Activated T-cell treated with anti-CD3 and anti-CD28 coated beads, Interleukin-2, amount 50 U/mL, for 1 hour (primary cell): ENCODE results near the gene FKBP11.

Experiments used
- DNase-seq: peaks from one replicate; pipeline ENCODE4 v3.0.0-alpha.2; 2020

Gene FKBP11

DNA sequence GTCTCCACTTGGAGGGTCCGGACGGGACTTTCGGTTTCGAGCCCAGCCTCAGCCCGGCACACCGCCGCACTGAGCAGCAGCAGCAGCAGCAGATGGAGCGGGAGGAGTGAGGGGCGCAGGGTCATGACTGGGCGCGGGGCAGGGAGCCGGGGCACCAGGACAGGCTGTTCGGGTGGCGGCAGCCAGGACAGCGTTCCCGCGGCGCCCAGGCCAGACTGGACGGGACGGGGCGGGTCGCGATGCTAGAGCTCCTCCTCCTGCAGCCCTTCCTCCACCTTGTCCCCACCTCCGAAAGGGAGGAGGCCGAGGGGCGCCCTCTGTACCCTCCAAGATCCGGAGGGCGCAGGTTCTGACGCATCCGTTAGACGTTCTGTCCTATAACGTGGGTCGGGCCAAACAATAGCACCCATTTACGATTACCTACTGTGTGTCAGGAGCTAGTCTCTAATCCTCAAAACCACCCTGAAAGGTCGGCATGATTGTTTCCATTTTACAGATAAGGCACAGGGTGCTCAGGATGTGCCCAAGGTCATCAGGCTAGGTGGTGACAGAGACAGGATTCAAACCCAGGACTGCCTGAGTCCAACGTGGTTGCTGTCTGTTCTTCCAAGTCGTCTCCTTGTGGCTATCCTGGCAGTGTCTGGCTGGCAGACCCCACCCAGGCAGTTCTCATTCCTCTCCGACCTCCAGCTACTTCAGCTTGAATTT is at the start of gene FKBP11:
Gene FKBP11 (minus strand): TSS at position 189 of the 708 bp plus-strand sequence. CDS start 64 bp downstream, at position 125.
- peak; percentile 78 for DNase-seq

DNA sequence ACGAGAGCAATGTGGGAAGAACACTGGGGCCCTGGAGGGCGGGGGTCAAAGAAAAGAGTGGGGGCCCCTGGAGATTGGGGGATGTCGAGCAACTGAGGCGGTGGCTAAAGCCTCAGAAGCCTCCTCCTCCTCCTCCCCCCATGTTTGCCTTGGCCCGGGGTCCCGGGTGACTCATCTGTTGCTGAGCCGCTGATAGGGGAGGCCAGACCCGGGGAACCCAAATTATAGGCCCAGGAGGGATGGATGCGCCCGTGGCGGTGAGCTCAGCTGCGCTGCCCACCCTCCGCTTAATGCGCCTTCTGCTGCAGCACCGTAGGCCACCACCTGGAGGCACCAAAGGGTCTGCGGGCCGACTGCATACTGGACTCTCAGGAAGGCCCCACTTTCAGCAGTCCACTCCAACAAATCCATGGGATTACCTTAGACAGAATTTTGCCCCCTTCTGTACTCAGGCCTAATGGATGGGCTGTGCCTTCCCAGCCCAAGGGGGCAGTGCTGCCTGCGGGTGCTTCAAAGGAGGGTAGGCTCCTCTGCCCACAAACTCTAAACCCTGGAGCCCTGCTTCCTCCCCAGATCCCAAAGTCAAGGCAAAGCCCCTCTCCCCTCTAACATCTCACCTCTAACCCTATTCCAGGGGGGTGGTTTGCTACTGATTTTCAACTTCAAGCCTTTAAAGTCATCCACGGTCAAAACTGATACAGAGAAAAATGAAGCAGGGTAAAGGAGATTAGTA is 48.8 kb upstream of the FKBP11 start:
- peak; percentile 55 for DNase-seq

DNA sequence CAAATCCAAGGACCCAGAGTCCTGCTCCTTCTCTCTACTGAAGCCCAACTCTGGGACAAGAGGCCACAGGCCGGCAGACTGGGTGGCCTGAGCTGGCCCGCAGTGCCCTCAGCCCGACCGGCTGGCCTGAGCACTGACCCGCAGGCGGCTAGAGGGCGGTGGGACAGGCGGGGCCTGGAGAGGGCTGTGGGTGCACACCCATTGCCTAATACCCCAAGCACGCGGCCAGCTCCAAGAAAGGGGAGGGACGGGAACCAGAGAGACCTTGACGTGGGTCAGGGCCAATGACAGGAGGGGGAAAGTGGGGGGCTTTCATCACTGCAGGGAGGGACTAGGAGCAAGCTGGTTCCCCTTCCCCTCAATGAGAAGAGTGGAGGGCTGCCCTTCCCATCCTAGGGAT is 48.2 kb upstream of the FKBP11 start:
- no peak for DNase-seq

DNA sequence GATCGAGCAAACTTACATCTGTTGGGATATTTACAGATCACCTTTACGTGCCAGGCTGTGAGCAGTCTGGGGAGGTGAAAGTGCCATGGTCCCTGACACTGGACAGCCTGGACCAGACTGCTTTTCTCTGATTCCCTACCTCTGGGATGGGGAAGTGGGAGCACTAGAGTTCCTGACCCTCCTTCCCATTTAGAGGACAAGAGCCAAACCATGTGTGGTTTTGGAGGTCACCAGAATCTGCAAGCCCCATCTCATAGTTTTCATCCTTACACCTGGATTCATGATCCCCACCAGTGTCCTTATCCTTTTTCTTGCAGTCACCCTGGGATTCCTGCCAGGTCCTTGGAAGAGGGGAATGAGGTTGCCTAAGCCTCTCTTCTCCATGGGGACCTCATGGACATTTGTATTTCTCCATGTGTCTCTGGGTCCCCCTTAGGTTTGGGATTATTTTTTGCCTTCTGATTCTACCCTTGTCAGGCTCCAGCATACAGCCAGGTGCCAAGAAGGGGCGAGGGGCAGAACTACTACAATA is 47.7 kb upstream of the FKBP11 start:
- DNase-seq = no peak

DNA sequence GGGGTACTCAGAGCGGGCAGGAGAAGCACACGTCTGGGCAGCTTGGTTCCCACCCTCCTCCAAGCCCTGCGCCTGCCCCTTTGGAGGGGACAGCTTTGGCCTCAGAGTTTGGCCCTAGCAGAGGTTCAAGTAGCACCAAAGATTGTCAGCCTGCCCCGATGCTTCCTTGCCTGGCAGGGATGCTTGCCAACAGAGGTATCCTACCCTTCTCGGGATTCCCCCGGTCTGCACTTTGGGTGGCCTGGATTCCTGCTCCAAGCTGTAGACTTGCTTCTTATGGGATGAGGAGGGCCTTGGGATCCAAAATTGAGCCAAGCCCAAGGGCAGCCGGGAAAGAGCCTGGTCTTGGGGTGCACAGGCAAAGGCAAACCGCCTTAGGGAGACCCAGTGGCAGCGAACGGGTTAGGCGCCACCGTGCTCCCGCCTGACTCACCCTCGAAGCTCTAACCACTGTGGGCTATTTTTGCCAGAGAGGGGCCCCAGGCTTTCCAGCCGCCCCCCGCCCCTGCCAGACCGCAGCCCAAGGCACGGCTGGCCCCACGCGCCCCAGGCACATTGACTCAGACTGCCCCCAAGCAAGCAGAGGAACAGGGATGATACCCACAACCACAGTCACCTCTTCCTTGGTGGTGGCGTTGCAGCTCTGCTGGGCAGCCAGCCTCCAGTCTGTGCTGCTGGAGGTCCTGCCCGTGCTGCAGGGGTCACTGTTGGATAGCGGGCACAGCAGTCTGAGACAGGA is 47.1 kb upstream of the FKBP11 start:
- peak; percentile 36 for DNase-seq

DNA sequence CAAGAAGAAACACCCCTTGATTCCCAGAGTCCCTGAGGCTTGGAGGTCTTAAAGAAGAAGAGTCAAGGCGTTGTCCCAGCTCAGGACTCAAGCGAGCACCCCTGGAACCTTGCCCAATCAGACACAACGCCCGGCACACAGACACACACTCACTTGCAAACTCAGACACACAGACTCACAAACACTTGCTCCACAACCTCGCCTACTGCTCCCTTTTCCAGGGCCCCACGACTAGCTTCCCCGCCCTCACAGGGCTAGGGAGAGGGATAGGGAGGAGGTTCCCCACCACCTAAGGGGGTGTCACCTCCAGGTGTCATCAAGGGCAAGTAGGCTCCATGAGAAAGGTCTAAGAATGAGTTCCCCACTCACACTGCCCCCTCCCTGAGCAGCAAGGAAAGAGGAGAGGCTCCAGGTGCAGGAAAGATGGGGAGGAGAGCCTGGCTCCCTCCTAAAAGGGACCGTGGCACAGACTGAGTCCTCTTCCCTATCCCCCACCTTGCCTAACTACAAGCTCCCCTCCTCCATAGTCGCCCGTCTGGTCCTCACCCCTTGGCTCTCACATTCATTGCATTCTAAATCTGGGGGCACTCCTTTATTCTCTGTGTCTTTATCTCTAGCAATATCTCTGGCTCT is 45.5 kb upstream of the FKBP11 start:
- no peak for DNase-seq

DNA sequence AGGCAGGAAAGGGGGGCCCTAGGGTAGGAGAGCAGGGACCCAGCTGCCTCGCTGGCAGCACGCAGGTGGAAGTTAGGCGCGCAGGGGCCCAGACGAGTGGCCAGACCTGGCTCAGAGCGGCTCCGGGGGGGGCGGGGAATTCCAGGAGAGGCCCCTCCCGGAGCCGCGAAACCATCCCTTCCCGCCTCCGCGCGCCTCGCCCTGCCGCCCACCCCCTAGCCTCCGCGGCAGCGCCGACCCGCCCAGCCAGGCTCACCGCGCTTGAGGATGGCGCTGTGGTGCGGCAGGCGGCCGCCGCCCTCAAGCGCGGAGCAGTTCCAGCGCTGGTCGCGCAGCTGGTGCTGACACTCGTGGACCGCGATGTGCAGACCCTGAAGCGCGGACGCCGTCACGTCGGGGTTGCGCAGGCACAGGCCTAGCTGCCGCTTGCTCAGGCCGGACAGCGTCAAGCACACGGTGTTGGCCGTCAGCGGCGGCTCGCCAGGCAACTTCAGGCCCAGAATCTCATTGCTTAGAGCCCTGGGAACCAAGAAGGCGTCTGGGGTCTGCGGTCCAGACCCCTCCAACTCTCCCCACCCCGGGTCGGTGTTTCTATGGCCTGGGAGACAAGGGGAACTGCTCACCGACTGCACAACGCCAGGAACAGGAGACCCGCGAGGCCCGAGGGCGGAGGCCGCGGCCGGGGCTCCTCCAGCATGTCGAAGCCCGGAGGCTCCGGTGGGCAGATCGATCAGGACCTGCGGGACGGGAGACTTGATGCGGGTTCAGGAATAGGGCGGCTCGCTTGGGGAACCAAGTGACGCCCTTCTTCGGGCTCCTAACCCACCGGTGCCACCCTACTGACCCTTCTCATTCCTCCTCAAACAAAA is 44.8 kb upstream of the FKBP11 start:
- DNase-seq = peak; percentile 61

DNA sequence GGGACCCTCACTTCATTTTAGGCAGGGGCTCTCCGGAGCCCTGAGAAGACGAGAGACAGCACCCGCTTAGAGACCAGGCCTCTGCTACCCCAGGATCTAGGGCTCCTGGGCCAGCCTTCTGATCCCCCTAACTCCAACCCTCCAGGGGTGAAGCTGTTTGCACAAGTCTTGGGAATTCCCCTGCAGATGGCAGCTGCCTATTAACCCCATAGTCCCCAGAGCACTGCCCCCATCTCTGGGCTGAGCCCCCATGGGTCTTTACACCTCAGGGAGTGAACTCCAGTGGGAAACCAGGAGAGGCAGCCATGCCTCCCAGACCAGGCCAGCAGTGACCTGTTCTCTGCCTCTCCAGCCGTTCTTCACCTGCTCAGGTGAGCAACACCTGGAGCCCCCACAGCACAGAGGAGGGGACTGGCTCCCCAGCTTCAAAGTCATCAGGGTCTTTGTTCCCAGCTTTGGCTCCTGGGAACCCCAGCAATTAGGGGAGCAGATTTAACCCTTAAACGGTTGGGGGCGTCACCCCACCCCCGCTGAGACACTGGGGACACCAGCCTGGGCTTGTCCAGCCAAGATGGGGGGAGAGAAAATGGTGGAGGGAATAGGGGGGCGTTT is 44.0 kb upstream of the FKBP11 start:
- no peak for DNase-seq

DNA sequence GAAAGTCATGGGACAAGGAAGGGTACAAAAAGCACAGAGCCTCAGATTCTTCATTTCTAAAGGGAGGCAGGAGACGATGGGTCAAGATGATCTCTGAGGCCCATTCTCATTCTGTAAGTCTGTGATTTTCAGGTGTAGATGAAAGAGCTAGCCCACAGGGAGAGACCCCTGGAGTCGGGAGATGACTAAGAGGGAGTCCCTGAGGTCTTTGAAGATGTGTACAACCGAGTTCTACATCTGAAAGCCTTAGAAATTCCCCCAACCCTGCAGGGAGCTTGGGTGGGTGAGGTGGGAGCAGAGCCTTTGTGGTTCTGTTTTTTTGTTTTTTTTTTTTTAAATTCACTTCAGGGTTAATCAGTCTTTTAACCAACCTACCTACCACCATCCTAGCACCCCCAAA is 43.2 kb upstream of the FKBP11 start:
- no peak for DNase-seq

DNA sequence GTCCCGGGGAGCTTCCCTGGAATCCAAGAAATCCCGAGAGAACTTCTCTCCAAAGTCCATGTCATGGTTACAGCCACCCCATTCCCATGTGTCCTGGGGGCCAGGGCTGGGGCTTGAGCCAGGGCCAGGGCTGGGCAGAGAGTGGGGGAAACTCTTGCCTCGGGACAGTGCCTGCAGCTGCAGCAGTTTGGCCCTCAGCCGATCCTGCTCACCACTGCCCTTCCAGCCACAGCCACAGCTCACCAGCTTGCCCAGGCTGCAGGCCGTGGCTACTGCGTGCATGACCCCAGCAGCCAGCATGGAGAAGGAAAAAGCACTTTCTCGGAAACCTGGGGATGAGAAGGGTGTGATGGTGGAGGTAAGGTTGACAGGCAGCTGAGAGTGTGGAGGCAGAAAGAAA is 42.7 kb upstream of the FKBP11 start:
- DNase-seq = no peak

DNA sequence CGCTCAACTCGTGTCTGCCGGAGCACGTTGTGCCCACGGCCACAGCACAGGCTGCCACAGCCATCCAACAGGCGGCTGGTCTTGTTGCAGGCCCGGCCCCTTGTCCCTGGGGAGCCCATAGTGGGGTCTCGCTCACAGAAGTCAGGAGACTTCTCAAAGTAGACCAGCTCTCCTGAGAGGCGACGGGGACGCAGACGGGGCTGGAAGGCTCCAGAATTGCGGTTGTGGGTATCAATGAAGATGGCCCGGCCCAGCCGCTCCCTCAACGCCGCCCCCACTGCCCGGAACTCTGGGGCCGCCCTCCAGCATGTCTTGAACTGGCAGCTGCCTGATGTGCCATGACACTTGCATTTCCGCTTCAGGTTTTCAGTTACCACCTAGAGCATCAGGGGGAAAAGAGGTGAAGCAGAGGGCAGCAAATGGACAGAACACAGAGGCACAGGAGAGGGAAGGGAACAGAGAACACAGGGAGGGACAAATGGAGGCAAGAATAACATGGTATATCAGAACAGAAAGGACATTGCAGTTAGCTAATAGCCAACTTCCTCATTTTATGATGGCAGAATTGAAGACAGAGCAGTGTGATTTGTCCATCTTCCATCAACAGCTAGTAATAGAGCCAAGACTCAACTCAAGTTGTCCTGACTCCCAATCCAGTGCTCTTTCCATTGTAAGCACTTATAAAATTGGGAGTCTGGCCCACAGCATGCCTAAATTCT is 41.0 kb upstream of the FKBP11 start:
- no peak for DNase-seq

DNA sequence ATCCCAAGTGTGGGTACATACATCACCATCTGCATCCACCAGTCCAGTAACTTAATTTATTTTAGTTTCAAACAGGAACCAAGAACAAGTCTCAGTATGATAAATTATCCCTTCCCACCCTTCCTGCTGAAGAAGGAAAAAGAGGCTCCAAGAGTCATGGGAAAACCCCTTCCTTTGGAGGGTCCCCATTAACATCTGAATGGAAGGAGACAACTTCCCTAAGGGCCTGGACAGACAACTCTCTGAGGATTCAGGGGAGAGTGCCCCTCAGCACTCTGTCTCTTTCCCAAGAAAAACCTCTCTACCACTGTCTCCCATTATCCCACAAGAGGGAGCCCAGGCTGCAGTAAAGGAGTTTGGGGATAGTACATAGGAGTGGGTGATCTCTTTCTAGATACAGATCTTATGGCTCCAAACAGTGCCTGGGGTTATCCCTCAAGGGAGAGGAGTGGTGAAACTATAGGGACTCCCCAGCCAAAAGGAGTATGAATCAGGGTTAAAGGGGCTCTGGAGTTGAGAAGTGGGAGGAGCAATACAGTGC is 40.1 kb upstream of the FKBP11 start:
- DNase-seq = no peak

DNA sequence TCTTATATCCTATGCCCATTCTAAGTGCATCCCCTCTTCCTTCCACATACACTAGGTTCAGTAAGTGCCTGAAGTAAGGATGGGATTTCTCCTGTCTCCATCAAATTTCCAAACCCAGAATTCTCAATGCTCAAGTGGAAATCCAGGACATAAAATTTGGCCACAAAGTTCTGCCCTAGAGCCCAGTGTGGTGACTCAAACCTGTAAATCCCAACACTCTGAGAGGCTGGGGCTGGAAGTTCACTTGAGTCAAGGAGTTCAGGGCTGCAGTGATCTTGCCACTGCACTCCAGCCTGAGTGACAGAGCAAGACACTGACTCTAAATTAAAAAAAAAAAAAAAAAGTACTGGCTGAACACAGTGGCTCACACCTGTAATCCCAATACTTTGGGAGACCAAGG is 36.5 kb upstream of the FKBP11 start:
- DNase-seq = no peak

DNA sequence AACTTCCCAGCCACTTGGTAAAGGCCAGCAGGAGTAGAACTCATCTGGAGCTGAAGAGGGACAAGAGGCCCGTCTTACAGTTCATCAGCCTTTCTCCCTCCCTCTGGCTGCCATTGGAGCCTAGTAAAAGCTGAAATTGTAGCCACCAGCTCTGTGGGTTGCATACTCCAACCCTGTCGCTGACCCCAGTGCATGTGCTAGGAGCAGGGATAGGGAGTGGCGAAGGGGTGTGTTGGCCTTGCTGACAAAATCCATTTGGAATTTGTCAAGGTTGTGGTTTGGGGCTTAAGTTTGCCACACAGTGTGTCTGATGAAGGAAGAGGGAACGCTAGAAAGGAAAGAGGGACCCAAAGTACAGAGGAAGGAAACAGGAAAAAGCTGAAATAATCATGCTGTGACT is 36.0 kb upstream of the FKBP11 start:
- no peak for DNase-seq

DNA sequence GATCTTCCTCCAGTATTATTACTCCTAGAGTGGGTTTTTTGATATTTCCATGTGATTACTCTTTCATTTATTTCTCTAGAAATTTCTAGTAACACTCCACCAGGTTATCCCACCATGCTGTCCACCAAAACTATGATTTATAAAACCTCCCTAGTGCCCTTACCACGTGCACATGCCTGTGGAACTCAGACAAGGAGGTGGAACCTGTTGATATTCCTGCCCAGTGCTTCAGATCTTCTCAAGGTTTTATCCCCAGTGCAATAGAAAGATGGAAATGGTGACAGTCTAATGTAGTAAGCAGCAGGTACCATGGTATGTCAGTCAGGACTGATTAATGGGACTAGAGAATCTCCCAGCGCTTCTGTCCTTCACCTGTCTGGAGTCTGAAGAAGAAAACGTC is 35.5 kb upstream of the FKBP11 start:
- no peak for DNase-seq

DNA sequence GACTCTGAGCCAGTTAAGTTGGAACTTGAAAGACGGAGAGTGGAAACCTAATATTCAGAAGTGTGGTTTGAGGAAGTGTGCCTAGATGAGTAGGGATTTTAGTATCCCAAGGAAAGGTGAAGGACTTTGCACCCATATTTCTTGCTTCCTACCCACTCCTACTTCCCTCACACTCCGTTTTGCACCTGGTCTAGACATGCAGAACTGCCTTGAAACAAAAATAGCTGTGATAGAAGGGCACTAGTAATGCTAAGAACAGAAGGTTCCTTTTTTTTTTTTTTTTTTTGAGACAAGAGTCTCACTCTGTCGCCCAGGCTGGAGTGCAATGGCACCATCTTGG is 32.7 kb upstream of the FKBP11 start:
- no peak for DNase-seq

DNA sequence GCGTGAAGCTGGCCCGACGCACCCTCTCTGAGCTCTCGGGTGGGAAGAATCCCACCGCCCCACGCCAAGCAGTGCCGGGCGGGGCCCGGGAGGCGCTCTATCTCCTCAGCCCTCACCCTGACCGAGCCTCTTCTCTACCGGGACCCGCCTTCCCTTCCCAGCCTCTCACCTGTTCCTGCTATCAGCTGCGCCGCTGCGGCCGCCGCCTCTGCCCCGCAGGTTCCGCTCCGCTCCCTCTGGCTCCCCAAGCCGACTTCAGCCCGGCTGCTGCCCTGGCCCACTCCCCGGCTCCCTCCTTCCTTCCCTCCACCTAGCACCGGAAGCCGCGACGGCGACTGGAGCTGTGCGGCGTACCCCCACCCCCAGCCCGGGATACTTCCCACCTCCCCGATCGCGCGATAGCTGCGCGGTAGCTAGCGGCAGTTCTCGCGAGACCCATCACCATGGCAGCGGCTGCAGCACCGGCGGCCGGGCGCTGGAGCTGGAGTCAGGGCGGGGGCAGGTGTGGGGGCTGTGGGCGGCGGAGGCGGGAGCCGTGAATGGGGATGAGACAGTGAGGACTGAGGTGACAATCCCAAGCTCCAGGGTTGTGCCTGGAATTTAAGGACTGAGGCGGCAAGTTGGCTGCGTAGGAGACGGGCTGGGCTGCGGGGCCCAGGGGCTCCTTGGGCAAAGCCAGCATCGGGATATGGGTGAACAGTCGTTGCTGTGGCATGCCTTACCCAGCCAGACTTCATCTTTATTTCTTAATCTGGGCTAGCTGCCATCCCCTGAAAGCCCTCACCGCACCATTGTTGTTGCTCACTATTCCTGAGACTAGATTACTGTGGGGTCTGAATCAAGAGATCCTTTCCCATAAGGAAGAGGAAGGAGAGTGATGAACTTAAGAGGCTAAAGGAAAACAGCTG is 32.1 kb upstream of the FKBP11 start, which contains the start of gene ARF3:
Gene ARF3 (minus strand): TSS at position 347 of the 908 bp plus-strand sequence. CDS start 16,392 bp downstream, outside the sequence.
- peak; percentile 93 for DNase-seq

DNA sequence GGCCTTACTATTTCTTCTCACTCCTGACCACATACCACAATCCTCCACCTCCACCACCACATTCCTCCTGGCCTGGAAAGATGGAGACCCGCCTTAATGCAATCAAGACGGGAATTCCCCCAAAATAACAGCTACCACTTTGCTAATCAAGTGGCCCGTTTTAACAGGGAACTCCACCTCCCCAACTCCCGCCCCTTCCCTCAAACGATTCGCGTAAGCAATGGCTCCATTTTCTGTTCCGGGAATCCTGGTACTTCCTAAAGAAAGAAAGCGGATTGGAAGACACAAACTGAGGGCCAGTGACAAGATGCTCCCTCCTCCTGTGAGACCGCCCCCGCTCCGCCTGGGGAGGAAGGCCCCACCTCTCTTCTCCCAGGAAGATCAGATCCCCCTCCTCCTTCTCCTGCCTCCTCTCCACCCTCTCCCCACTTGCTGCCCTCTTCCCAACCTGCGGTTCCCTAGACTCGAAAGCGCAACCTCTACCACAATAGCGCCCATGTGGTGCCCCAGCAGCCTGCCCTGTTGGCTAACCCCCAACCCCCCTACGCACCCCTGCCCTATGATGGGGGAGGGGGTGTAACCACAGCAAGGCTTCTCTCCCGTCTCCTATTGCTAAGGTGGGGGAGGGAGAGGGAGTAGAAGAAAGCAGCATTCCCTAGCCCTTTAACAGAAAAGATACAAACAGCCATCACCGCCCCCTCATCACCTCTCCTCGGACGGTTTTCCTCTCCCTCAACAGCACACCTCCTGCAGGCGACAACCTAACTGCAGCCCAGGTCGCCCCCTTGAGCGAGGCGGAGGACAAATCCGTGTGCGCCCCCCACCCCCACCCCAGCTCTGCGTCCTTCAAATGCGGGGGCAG is 31.2 kb upstream of the FKBP11 start:
- no peak for DNase-seq
